ENCODE results near the gene YPEL1. TPM values are rescaled to one million over a fixed set of nuclear protein-coding genes. Genes with fewer than 3 reads are reported as not detected.

YPEL1 gene
- total RNA-seq, 1 donor from 2014 or later = 11.5 TPM

DNA sequence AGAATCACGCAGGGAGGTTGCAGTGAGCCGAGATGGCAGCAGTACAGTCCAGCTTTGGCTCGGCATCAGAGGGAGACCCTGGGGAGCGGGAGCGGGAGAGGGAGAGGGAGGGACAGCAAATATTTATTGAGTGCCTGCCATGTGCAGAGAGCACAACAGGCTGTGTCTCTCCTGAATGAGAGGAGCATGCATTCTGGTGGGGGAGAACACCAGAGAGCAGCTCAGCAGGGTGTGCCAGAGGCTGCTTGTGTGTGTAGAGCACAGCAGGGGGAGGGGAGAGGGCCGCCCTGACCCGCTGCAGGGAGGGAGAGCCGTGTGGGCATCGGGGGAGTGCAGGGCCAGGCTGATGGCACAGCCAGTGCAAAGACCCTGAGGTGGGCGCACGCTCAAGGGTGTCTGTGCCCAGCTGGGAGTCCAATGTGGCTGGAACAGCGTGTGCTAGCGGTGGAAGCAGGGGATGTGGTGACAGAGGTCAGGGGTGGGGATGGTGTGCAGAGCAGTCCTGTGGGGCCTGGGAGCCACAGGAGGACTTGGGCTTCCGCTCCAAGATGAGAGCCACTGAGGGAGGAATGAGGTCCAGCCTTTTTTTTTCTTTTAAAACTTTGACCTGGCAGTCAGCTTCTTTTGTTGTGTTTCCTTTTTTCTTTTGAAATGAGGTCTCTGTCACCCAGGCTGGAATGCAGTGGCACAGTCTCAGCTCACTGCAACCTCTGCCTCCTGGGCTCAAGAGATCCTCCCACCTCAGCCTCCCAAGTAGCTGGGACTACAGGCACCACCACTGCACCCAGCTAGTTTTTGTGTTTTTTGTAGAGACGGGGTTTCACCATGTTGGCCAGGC lies 57.8 kb downstream of the YPEL1 start:
- Mint-ChIP-seq H3K27ac (ENCODE audit: unreplicated experiment) (no peak overlapping the region), H3K27me3 (ENCODE audit: unreplicated experiment) (peaks cover 3% of the 10 kb centered on the region), H3K36me3 (ENCODE audit: low read depth, unreplicated experiment) (peaks cover 24% of the 10 kb centered on the region), H3K4me1 (ENCODE audit: unreplicated experiment) (no peaks in the 10 kb centered on the region), H3K4me3 (ENCODE audit: unreplicated experiment) (no peak overlapping the region), H3K9me3 (ENCODE audit: unreplicated experiment) (no peaks in the 10 kb centered on the region)
- no peak for TF ChIP-seq CTCF (IDR thresholded peaks at IDR 0.05; ENCODE audit: unreplicated experiment)
- no peak for DNase-seq (ENCODE audit: low spot score)

DNA sequence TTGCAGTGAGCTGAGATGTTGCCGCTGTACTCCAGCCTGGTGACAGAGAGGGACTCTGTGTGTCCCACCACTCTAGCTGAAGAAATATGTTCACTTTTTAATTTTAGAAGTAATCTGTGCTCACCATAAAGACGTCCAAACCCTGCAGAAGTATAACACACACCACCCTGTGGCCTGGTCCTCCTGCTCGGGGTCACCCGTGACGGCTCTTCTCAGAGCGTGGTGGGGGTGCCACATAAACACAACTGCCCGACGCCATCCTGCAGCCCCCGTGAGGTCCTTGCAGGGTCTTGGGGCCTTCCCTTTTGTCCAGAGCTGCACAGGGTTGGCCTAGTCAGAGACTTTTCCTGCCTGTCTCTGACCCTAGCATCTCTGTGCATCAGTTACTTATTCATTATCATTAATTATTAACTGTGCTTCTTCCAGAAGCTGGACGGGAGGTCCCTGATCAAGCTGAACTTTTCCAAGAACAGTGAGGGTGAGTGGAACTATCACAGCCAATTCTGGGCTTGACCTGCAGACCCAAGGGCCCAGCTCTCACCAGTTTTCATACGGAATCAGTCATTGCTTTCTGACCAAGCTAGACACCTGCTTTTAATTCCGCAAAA lies 60.9 kb downstream of the YPEL1 start:
- Mint-ChIP-seq H3K4me1 (ENCODE audit: unreplicated experiment) (no peaks in the 10 kb centered on the region), H3K27me3 (ENCODE audit: unreplicated experiment) (peaks cover 2% of the 10 kb centered on the region), H3K4me3 (ENCODE audit: unreplicated experiment) (no peak overlapping the region), H3K27ac (ENCODE audit: unreplicated experiment) (no peak overlapping the region), H3K36me3 (ENCODE audit: low read depth, unreplicated experiment) (peaks cover 29% of the 10 kb centered on the region), H3K9me3 (ENCODE audit: unreplicated experiment) (no peaks in the 10 kb centered on the region)
- no peak for TF ChIP-seq CTCF (IDR thresholded peaks at IDR 0.05; ENCODE audit: unreplicated experiment)
- DNase-seq (ENCODE audit: low spot score) = no peak

DNA sequence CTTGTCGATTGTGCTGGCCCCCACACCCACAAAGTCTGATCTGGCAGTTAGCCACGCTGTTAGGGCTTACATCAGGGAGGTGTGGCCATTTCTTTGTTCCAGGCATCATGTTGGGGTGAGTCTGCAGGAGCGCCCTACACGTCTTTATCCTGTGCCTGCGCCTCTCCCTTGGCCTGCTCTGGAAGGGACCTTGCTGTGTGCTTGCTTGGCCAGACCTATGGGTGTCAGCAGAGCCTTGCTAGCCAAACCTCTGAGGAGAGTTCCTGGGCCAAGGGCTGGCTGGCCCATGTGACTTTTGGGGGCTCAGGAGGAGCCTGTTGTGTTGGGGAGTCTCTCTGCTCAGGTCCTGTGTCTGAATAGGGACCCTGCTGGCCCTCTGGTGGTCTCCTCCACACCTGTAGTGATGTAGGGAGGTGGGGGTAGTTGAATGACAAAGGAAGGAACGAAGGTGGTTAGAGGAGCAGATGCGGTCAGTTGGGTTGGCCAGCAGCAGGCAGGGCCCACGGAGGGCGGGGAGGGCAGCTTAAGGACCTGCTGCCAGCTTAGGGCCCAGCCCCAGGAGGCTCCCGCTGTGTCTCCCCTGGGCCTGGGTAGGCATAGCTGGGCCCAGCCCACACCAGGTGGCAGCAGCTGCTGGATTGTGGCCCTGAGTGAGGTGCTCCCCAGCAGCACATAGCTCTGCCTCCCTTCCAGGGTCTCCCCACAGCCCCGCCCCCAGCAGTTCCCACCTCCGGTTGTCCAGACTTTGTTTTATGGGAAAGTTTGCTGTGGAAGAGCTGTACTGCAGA lies 61.9 kb downstream of the YPEL1 start:
- no peak for TF ChIP-seq CTCF (IDR thresholded peaks at IDR 0.05; ENCODE audit: unreplicated experiment)
- Mint-ChIP-seq H3K4me1 (ENCODE audit: unreplicated experiment) (no peaks in the 10 kb centered on the region), H3K4me3 (ENCODE audit: unreplicated experiment) (no peak overlapping the region), H3K36me3 (ENCODE audit: low read depth, unreplicated experiment) (peaks cover 29% of the 10 kb centered on the region), H3K9me3 (ENCODE audit: unreplicated experiment) (no peaks in the 10 kb centered on the region), H3K27me3 (ENCODE audit: unreplicated experiment) (peaks cover 2% of the 10 kb centered on the region), H3K27ac (ENCODE audit: unreplicated experiment) (no peak overlapping the region)
- DNase-seq (ENCODE audit: low spot score) = no peak

- no peak overlapping the region for H3K4me3 Mint-ChIP-seq (ENCODE audit: unreplicated experiment)
- peaks cover 32% of the 10 kb centered on the region for H3K36me3 Mint-ChIP-seq (ENCODE audit: low read depth, unreplicated experiment)
- DNase-seq (ENCODE audit: low spot score) = no peak
- peaks cover 3% of the 10 kb centered on the region for H3K4me1 Mint-ChIP-seq (ENCODE audit: unreplicated experiment)
- H3K27me3 Mint-ChIP-seq (ENCODE audit: unreplicated experiment) = peaks cover 3% of the 10 kb centered on the region
- H3K27ac Mint-ChIP-seq (ENCODE audit: unreplicated experiment) = no peak overlapping the region
- H3K9me3 Mint-ChIP-seq (ENCODE audit: unreplicated experiment) = no peaks in the 10 kb centered on the region
- TF ChIP-seq CTCF (IDR thresholded peaks at IDR 0.05; ENCODE audit: unreplicated experiment) = no peak
Measured at GRCh38 chr22:21672107-21672629, 63.4 kb downstream of the YPEL1 start.
